Subcutaneous abdominal adipose tissue (tissue), 5 donors: Measurements from ENCODE around the gene RORC.

Experiments used
- H3K27ac ChIP-seq: one replicate; pipeline ENCODE4 v1.7.0; 2013; ENCODE audit warnings: low read depth, mild to moderate bottlenecking, inconsistent platforms, low read length, moderate library complexity
- H3K27me3 ChIP-seq, 5 donors: one replicate each; pipeline ENCODE4 v1.7.0; 2013; ENCODE audit warnings: low read length in 5 of 5, inconsistent platforms in 1 of 5; ENCODE audit not compliant: control insufficient read depth in 5 of 5, insufficient read depth in 4 of 5
- H3K36me3 ChIP-seq, 5 donors: one replicate each; pipeline ENCODE4 v1.7.0; 2013; ENCODE audit warnings: low read length in 5 of 5; ENCODE audit not compliant: control insufficient read depth in 5 of 5, insufficient read depth in 5 of 5
- H3K4me1 ChIP-seq, 5 donors: one replicate each; pipeline ENCODE4 v1.7.0; 2013; ENCODE audit warnings: low read length in 5 of 5, mild to moderate bottlenecking in 3 of 5, moderate library complexity in 1 of 5; ENCODE audit not compliant: control insufficient read depth in 5 of 5, insufficient read depth in 5 of 5
- H3K4me3 ChIP-seq, 5 donors: one replicate each; pipeline ENCODE4 v1.7.0; 2013; ENCODE audit warnings: low read length in 5 of 5, low read depth in 1 of 5
- H3K9ac ChIP-seq, 5 donors: one replicate each; pipeline ENCODE4 v1.7.0; 2013; ENCODE audit warnings: low read length in 5 of 5, mild to moderate bottlenecking in 4 of 5, moderate library complexity in 3 of 5
- H3K9me3 ChIP-seq, 5 donors: one replicate each; pipeline ENCODE4 v1.7.0; 2013; ENCODE audit warnings: low read length in 5 of 5; ENCODE audit not compliant: control insufficient read depth in 5 of 5
- donor health status: healthy.
- donor health status: healthy.
- donor health status: healthy.
- donor health status: healthy.
- donor health status: healthy.

Gene RORC

GRCh38 chr1:151809985-151810556, 21.5 kb downstream of the RORC start:
- H3K36me3 ChIP-seq, result no peaks in the 10 kb centered on the region
- H3K27me3 ChIP-seq, result peaks cover 0 to 5% (median 0%) of the 10 kb centered on the region in 5 donors
- H3K9ac ChIP-seq, result peak overlapping the region in 1 of 5 donors; percentile 41
- H3K4me1 ChIP-seq, result peaks cover 0 to 24% (median 3%) of the 10 kb centered on the region in 5 donors
- H3K4me3 ChIP-seq, result no peak overlapping the region
- peak overlapping the region; percentile 64 for H3K27ac ChIP-seq
- H3K9me3 ChIP-seq, result no peaks in the 10 kb centered on the region

- no peaks in the 10 kb centered on the region for H3K9me3 ChIP-seq
- peak overlapping the region in 1 of 5 donors; percentile 41 for H3K9ac ChIP-seq
- H3K27ac ChIP-seq, result peak overlapping the region; percentile 64
- no peak overlapping the region for H3K4me3 ChIP-seq
- H3K4me1 ChIP-seq, result peaks cover 0 to 27% (median 3%) of the 10 kb centered on the region in 5 donors
- H3K27me3 ChIP-seq, result peaks cover 0 to 5% (median 0%) of the 10 kb centered on the region in 5 donors
- H3K36me3 ChIP-seq, result no peaks in the 10 kb centered on the region
Observed at GRCh38 chr1:151809290-151809984, 22.2 kb downstream of the RORC start.

DNA sequence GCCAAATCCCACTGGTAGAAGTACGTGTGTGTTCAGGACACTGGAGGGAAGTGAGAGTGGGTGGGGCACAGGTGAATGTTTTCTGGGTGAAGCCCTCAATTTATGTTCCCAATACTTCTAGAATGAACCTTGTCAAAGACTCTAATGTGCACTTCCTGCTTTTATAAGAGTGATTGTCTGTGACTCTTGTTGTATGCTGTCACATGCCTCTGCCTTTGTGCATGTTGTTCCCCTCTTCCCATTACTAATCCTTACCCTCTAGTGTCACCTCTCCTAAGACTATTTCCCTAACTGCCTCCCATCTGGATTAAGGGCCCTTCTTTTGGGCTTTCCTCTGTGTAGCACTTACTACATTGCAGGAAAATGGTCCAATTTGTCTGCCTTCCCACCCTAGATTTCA, 23.8 kb downstream of the RORC start:
- H3K27me3 ChIP-seq, result peaks cover 0 to 14% (median 0%) of the 10 kb centered on the region in 5 donors
- H3K27ac ChIP-seq, result no peak overlapping the region
- no peaks in the 10 kb centered on the region for H3K9me3 ChIP-seq
- no peaks in the 10 kb centered on the region for H3K36me3 ChIP-seq
- H3K4me3 ChIP-seq, result no peak overlapping the region
- peaks cover 0 to 34% (median 5%) of the 10 kb centered on the region in 5 donors for H3K4me1 ChIP-seq
- H3K9ac ChIP-seq, result no peak overlapping the region

DNA sequence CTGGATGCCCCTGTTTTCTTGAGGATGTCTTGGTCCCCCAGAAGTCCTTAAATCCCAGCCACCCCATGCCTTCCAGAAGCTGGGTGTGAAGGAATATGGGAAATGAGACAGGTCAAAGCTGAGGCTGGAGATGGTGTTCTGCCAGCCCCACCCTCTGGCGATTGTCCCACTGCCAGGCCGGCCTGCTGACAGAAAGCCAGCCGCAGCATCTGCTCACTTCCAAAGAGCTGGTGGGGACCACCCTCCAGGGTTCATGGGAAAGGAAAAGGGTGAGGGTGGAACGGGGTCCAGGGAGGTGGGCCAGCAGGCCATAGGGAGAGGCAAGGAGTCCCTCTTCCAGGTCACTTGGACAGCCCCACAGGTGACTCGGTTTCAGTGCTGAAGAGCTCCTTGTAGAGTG, 24.5 kb downstream of the RORC start:
- Histone ChIP-seq H3K4me3 (no peak overlapping the region), H3K36me3 (no peaks in the 10 kb centered on the region), H3K9ac (no peak overlapping the region), H3K27ac (no peak overlapping the region), H3K9me3 (no peaks in the 10 kb centered on the region), H3K27me3 (peaks cover 0 to 16% (median 0%) of the 10 kb centered on the region in 5 donors), H3K4me1 (peaks cover 0 to 40% (median 9%) of the 10 kb centered on the region in 5 donors)

GRCh38 chr1:151806170-151806569, 25.4 kb downstream of the RORC start:
- Histone ChIP-seq H3K27me3 (peaks cover 0 to 16% (median 5%) of the 10 kb centered on the region in 5 donors), H3K27ac (no peak overlapping the region), H3K9me3 (no peaks in the 10 kb centered on the region), H3K4me3 (no peak overlapping the region), H3K36me3 (no peaks in the 10 kb centered on the region), H3K9ac (no peak overlapping the region), H3K4me1 (peaks cover 0 to 38% (median 9%) of the 10 kb centered on the region in 5 donors)

GRCh38 chr1:151805066-151805820, 26.4 kb downstream of the RORC start, which contains the start of gene LINGO4:
TSS of gene LINGO4 (minus strand) at chr1:151805419. CDS start at chr1:151802704, 2,715 bp downstream.
- H3K9me3 ChIP-seq, result no peaks in the 10 kb centered on the region
- H3K27me3 ChIP-seq, result peaks cover 0 to 19% (median 10%) of the 10 kb centered on the region in 5 donors
- H3K4me3 ChIP-seq, result no peak within 1 kb of the TSS
- peaks cover 0 to 33% (median 9%) of the 10 kb centered on the region in 5 donors for H3K4me1 ChIP-seq
- H3K27ac ChIP-seq, result no peak within 1 kb of the TSS
- no peaks in the 10 kb centered on the region for H3K36me3 ChIP-seq
- no peak within 1 kb of the TSS for H3K9ac ChIP-seq

- peaks cover 0 to 22% (median 6%) of the 10 kb centered on the region in 5 donors for H3K4me1 ChIP-seq
- no peak overlapping the region for H3K9ac ChIP-seq
- no peaks in the 10 kb centered on the region for H3K36me3 ChIP-seq
- no peaks in the 10 kb centered on the region for H3K9me3 ChIP-seq
- H3K27ac ChIP-seq, result no peak overlapping the region
- peaks cover 0 to 22% (median 17%) of the 10 kb centered on the region in 5 donors for H3K27me3 ChIP-seq
- no peak overlapping the region for H3K4me3 ChIP-seq
Observed at GRCh38 chr1:151803915-151804314, 27.7 kb downstream of the RORC start.

GRCh38 chr1:151803164-151803563, 28.4 kb downstream of the RORC start:
- peaks cover 0 to 22% (median 6%) of the 10 kb centered on the region in 5 donors for H3K4me1 ChIP-seq
- no peak overlapping the region for H3K27ac ChIP-seq
- H3K4me3 ChIP-seq, result no peak overlapping the region
- H3K36me3 ChIP-seq, result no peaks in the 10 kb centered on the region
- no peak overlapping the region for H3K9ac ChIP-seq
- H3K27me3 ChIP-seq, result peaks cover 0 to 26% (median 18%) of the 10 kb centered on the region in 5 donors
- H3K9me3 ChIP-seq, result no peaks in the 10 kb centered on the region

- Histone ChIP-seq H3K36me3 (peaks cover 0 to 2% (median 0%) of the 10 kb centered on the region in 5 donors), H3K4me1 (peaks cover 0 to 22% (median 6%) of the 10 kb centered on the region in 5 donors), H3K4me3 (no peak overlapping the region), H3K9ac (no peak overlapping the region), H3K9me3 (no peaks in the 10 kb centered on the region), H3K27me3 (peaks cover 0 to 30% (median 18%) of the 10 kb centered on the region in 5 donors), H3K27ac (no peak overlapping the region)
Observed at GRCh38 chr1:151802372-151802771, 29.2 kb downstream of the RORC start.
